Measurements from ENCODE around the gene ANKRD44.

Gene ANKRD44

DNA sequence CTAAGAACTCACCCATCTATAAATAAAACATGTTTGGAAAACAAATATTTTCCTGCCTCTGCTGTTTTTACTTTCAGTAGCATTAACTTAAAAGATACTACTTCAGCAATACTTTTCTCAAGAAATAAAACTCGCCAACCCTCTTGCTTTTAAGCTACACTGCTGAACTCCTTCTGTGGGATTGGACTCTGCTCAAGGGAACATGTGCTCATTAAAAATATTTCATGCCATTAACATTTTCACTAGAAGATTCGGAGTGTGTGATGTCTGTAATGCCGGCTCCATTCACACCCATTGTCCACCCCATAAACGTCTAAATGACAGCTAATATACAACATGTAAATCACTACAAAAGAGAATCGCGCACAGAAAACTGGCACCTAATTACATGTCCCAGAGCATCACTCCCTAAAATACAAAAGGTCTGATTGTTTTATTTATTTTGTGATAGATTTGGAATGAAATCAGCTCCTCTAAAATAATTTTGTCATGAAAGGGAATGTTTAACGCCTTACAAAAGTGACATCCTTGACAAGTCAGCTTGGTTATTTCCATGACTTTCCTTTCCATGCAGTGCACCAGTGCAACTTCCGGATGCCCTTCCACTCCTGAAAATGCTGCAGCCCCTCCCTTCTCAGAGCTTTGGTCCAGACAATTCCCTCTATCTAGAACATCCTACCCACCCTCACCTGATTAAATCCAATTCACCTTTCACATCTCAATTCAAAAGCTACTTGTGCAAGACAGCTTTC is 73.1 kb downstream of the ANKRD44 start:
- DNase-seq (ENCODE audit: low read depth): no peak

DNA sequence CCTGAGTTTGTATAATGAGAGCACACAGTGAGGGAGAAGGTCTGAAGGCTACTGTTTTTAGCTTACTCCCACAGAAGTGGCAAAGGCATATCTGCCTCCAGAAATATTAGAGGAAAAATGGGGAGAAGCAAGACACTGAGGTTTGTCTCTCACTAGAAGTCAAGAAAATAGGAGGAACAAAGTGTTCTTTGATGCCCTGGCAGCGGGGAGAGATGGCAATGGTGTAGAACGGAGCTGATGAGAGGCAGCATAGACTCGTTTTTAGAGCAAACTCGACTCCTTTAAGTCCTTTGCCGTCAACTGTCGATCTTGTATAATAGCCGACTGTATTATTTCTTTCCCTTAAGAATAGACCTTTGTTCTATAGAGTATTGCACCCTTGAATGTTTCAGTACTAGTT is 73.8 kb downstream of the ANKRD44 start:
- no peak for DNase-seq (ENCODE audit: low read depth)

DNA sequence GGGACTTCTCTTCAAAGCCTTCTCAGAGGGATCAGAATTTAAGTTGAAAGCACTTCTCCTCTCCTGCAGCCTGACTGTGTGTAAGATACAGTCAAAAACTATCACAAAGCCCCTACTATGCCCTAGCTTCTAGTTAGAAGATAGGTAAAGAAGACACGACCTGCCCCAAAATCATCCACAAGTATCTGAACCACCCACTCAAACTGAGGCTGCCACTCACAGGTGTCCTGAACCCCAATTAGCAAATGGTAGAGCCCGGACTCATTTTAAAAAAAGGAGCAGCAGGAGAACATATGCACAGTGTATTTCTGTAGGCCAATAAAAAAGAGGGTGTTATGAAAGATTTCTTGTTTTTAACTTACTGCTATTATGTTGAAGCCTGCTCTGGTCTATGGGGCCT is 74.4 kb downstream of the ANKRD44 start:
- DNase-seq (ENCODE audit: low read depth): no peak

DNA sequence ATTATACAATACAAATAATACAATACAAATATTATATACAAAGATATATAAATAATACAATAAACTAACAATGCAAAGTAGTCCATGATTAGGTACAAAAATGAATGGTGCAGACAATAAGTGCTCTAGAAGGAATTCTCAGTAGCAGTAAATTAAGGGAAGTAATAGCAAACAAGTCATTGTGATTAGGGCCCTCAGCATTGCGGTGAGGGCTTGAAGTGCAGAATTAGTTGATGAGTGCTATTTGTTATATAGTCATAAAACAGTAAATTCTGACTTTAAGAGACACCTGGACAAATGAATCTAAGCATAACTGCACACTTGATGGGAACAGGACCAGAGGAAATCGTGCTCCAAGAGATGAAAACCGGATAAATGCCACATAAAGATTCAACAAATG is 74.9 kb downstream of the ANKRD44 start:
- DNase-seq (ENCODE audit: low read depth): no peak

DNA sequence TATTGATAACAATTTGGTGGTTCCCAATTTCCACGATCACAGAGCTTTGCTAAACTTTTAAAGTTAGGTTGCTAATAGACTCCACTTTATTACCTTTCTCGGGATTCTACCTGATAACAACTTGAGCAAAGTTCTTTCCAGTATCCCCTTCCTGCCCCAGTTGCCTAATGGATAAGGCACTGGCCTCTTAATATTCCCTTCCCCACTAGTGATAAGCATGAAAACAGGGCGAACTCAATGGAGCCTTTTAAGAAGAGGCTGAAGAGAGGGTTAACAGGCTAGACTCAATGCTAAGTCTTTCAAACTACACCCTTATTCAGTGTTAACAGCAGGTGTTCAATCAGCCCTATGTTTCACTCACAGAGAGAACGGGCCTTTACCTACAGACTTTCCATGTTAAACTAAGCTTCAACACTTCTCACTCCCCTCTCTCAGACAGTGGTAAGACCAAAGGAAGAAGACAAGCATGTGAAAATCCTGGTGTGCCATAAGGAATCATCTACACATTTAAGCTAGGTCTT is 75.8 kb downstream of the ANKRD44 start:
- no peak for DNase-seq (ENCODE audit: low read depth)

DNA sequence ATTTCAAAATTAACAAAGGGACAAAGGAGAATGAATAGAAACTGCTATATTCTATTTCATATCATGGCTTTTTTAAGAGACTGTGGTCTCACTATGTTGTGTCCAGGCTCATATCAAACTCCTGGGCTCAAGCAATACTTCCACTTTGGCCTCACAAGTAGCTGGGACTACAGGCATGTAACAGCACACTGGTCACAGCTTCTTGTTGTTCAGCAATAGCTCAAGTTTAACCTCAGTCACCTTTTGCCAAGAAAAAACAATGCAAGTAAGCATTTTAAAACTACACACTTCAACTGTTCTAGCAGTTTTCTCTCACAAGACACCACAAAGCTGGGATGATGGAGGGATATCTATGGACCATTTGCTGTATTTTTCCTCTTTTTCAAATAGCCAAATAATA is 77.1 kb downstream of the ANKRD44 start:
- no peak for DNase-seq (ENCODE audit: low read depth)

DNA sequence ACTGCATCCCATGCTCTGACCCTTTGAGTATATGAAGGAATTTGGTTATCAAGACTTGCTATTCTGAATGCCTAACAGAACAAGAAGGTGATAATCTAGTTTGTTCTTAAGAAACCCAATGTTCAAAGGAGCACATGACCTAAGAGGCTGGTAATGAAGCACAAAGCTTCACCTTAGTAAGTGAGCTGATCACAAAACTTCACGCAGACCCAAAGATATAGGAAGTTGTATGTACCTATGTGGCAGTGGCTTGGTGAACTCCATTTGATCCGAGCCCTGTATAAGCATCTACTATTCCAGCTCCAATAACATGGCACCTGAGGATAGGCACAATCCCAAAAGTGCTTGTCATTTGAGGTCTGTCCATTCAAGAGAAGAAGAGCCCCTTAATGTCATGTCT is 78.6 kb downstream of the ANKRD44 start:
- no peak for DNase-seq (ENCODE audit: low read depth)

DNA sequence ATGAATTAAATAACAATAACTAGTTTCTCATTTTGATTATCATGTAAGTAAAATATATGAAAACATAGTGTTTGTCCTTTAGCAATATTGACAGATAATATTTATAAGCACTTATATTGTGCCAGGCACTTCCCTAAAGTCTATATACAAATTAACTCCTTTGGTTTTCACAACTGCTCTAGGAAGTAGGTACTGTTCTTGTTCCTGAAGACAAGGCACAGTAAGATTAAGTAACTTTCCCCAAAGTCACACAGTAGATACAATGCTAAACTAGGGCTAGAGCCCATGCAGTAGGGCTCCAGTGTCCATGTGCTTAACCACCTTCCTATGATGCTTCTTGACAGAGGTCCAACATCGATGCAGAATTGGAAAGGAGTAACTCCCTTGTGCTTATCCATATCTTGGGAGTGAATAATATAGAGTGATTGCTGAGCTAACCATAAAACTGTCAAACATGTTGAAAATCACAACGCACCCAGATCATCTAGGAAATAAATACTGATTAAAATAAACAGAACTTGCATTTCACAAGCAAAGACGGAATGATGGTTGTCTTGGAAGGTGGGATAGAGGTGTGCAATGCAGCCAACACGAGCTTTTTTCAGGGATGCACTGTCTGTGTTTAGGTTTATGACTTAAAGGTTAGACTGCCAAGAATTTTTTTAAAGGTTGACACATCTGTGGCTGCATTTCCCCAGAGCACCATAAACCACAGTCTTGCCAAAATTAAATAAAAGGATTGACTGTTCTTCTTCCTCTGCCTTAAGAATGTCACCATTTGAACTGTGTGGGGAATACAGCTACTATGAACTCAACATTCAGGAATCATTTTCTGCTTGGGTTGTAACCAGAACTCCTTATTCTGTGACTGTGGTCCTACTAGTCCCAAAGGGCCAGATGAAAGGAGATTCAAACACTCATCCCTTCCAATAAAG is 80.8 kb downstream of the ANKRD44 start:
- DNase-seq (ENCODE audit: low read depth): no peak

DNA sequence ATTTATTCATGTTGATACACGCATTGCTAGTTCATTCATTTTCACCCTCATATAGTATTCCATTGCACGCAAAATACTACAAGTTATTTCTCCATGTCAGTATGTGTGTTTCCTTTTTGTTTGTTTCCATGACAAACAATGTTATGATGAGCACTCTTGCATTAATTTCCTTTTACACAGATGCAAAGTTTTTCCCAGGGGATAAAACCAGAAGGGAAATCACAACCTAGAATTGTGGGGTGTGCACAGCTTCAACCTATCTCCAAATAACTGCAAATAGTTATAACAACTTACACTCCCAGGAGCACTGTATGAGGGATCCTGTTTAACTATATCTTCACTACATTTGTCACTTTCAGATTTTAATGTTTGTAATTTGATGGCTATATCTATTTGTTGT is 87.1 kb downstream of the ANKRD44 start:
- no peak for DNase-seq (ENCODE audit: low read depth)

DNA sequence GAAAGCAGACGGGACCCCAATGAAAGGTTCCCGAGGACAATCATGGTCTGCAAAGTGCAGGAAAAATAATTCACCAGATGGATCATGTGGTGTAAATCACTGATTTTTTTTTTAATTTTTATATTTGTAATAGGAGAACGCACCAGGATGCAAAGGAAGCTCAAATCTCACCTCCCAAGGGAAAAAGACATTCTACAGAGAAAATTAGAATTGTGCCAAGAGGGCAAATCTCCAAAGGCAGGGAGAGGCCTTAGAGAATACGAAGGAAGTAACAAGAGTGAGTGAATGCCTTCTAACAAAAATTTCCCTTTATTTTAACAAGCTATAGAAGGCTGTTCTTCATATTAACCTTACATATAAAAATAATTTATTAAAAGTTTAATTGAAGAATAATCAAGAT is 90.9 kb downstream of the ANKRD44 start:
- DNase-seq (ENCODE audit: low read depth): no peak

DNA sequence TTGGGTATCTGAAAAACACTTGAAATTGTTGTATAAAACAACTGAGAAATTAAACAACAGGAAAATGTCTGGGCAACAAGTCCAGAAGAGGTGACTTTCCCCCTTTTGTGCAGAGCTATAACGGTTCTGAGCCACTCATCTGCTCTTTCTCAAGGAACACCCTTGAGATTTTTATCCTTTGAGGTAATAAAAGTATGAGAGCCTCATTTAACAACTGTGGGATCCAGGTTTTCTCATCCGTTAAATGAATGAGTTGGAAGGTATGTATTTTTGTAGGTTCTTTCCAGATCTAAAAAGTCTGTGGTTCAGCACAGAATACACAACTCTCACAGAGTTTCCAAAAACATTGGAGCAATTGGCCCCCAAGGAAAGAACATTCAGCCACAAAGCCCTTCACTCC is 93.0 kb downstream of the ANKRD44 start:
- no peak for DNase-seq (ENCODE audit: low read depth)

DNA sequence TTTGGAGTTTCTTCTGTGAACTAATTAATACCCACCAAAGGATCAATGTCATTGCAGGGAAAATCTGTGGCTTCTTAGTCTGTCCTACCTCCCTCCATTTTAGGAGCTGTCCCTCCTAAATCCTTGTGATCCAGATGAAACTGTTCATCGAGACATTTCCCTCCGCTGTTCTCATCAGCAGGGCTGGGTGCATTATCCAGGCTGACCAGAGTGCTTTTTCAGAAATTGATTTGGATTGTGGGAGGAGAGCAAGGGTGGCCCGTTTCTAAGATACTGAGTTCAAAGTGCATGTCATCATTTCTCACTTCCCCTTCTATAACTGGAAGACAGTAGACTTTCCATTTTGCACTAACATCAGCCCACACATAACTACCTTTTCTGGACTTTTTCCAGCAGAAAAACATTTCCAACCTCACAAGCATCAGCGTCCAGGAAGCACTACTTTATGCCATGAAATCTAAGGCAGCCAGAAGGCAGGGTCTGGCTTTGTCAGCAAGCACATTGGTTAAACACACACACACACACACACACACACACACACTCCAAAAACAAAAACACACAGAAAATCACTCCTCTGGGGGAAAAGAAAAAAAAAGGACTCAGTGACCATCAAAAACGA is 94.1 kb downstream of the ANKRD44 start:
- no peak for DNase-seq (ENCODE audit: low read depth)

DNA sequence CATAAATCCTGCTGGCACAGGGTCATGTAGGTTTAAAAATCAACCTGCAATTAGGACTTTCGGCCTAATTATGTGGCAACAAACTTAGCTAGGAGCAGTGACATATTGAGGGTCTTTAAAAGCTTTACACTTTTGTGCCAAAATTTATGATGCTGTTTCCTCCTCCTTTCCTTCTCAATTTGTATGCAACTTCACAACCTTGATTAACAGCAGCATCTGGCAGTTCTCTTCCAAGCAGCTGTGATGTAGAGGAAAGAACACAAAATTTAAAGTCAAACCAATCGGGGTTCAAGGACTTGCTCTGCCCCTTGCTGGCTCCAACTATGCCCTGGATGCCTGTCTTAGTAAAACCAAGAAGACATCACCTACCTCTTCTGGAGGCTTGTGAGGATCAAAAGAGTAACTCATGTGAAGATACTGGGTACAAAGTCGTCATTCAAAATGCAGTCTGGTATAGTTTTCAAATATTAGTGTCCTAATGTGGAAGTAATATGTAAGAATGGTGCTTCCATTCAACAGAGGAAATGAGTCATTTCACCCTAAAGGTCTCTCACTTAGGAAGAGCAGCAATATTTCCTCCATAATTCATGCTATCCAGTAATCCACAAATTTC is 94.7 kb downstream of the ANKRD44 start:
- DNase-seq (ENCODE audit: low read depth): no peak

DNA sequence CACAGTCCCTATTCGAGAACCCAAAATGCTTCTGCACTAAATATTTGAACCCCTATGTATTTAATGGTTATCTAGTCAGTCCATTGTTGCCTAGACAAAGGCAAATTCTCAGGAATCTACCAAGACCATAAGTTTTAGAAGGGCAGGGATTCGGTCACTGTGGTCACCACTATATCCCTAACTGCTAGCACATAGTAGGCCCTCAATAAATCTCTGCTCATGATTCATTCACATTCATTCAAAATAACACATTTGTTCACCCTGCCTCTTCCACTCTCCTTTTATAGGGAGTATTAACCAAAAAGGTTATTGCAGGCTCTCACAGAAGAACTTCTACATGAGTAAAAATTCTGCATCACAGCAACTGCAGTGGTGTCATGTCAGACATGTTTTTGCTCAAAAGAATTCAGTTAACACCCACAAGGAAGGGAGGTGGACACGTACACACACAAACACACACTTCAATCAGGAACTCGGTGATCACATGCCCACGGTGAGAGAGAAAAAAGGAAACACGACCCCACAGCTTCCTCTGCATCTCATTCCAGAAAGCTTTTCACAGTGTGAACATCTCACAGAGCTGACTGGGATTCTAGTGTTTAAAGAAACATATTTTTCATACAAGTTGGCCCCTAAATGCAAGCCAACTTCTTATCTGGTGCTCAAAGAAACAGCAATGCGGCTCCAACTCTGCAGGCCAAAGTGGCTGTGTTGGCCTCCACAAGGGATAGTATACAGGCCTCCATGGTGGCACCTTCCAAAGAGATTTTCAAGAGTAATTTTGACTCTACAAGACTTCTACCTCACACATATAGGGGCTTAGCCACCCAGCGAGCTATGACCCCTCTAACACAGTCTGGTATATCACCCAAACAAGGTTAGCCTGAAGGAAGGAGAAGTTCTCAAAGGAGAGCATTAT is 98.0 kb downstream of the ANKRD44 start:
- no peak for DNase-seq (ENCODE audit: low read depth)

DNA sequence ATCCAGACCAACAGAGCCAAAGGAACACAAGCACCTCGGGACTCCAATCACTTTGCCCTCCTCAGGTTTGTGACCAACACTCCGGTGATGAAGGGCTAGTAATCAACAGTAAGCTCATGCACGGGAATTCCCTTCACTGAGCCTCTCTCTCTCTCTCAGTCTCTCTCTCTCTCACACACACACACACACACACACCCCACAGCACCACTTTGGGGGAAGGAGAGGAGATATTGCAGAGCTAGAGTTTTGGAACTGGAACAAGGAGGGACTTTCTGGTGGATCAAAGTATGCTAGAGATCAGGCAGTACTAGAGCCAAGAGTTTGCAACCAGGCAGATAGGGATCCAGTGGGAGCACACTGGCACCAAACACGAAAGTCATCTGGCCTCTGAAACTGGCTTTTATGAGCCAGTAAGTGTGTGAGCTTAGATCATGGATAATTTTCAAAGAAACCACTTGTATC is 98.7 kb downstream of the ANKRD44 start:
- no peak for DNase-seq (ENCODE audit: low read depth)

DNA sequence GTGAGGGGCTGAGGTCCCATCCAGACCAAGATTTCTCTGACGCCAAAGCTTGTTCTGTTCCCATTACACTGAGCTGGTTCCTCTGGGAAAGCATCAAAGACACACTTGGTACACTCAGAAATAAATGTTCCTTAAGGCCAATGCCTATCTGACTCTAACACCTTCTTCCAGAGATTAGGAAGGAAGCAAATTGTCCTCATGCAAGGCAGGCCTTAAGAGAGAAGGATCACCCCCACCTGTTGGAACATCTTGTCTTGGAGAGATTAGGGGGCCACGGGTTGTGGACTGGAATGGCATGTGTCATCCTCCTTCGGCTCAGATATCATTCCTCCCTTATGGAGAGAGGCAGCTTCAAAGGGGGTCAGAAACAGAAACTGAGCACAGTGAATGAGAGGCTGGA is 100.2 kb downstream of the ANKRD44 start:
- no peak for DNase-seq (ENCODE audit: low read depth)

DNA sequence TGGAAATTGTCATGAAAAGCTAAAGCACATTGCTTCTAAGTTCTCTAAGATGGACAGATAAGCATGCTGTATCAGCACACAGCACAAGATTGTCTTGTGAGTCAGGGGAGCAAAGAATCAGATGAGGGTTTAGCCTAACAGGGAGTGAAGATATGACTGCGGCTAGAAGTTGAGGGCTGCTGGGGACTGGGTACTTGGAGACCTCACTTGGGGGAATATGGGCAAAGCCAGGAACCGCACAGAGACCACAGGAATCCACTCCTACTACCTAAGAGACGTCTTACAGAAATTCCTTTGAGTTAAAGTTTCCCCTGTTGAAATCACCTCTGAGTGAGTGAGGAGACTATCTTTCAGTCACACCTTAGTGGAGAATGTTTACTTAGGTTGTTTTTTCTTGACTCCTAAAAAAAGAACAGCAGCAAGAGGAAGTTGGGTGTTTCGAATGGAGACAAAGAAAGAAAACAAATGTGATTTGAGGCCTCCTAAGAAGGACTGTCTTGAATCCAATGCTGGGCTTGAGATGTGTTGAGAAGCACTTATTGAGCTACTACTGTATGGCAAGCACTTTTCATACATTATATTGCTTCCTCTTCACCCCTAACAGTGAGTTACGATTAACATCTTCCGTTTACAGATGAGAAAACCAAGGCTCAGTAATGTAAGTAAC is 100.7 kb downstream of the ANKRD44 start:
- DNase-seq (ENCODE audit: low read depth): no peak

DNA sequence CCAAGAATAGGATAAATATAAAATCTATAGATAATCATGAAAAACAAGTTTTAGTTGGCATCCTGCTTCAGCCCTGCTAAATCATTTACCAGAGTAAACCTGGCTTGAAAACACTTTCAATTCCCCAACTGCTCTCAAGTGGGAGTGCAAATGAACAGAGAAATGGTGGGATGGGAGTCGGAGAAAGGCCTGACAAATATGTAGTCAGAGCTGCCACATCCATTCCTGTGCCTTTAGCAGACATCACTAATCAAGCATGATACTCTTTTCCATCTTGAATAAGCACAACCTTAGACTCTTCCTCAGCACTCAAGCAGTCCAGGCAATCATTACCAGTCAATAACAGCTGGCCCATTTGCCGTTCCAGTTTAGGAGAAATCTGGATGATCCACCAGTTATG is 101.3 kb downstream of the ANKRD44 start:
- no peak for DNase-seq (ENCODE audit: low read depth)

DNA sequence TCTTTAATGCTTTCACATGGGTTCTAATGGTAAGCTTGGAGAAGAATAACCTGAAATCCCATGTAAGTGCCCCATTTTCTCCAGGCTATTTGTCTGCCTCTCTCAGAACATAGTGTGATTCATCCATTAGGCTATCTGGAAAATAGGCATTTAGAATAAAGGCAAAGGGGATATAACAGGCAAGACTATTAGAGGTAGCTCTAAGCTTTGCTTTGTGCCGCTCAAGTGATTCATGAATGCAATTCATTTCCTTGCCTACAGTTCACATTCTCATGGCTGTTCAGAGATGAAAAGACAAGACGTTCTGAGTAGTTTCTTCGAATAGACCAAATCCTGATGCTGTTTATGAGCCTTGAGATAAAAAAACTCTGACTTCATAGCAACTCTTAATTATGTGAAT is 101.7 kb downstream of the ANKRD44 start:
- no peak for DNase-seq (ENCODE audit: low read depth)

DNA sequence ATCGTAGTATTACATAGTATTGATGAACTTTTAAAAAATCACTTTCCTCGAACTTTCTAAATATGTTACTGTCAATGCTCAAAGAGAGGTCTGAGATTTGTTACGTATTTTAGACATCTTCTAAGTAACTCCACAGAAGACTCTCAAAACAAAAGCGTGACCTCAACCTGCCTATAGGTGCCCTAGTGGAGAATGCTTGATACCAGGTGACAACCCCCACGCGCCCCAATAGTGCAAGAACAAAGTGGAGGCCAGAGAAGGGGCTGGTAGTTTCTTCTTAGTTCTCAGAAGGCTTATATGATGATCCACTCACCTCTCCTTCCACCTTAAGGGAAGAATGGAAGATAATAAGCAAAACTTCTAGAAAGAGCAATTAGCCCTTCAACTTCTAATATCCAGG is 102.6 kb downstream of the ANKRD44 start:
- no peak for DNase-seq (ENCODE audit: low read depth)

DNA sequence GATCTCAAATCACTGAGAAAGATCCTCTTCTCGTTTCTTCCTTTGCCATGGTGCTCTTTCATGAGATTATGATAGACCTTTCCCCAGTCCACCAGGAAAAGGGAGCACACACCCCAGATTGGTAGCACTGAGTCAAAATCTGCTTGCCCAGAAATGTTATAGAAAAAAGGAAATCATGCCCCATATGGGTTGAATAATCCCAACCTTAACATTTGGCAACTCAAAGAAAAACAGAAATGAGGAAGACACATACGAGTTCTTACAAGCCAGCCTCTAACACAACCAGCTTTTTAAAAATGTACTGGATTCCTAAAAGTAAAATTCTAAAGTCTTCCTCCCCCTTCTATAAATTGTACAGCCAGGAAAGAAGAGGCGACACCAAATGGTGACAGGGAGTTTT is 103.0 kb downstream of the ANKRD44 start:
- DNase-seq (ENCODE audit: low read depth): no peak

Measured in activated T-helper 1 cell treated with Interleukin-2 at 50 U/mL for 16 hours (primary cell).